Large intestine (tissue), 3 donors: Measurements from ENCODE around the gene NYNRIN. TPM values are rescaled to one million over a fixed set of nuclear protein-coding genes. Genes with fewer than 3 reads are reported as not detected.

Experiments used
- DNase-seq, 2 donors: peaks; one replicate each; pipeline versions ENCODE4 v3.0.0 to v3.0.0-alpha.2; 2013
- H3K27ac ChIP-seq: one replicate; pipeline ENCODE4 v1.5.1; 2013; ENCODE audit warnings: low read length
- H3K27me3 ChIP-seq: 2 replicates; pipeline ENCODE4 v1.6.1; 2013; ENCODE audit warnings: low read length; ENCODE audit not compliant: control insufficient read depth, insufficient read depth
- H3K36me3 ChIP-seq: 2 replicates; pipeline ENCODE4 v1.6.1; 2013; ENCODE audit warnings: low read length; ENCODE audit not compliant: control insufficient read depth, insufficient read depth
- H3K4me1 ChIP-seq: one replicate; pipeline ENCODE4 v1.6.1; 2013; ENCODE audit warnings: low read length; ENCODE audit not compliant: control insufficient read depth, insufficient read depth
- H3K4me3 ChIP-seq: one replicate; pipeline ENCODE4 v1.5.1; 2013; ENCODE audit warnings: low read length
- H3K9me3 ChIP-seq: one replicate; pipeline ENCODE4 v1.6.1; 2013; ENCODE audit warnings: mild to moderate bottlenecking, low read depth, low read length, moderate library complexity; ENCODE audit not compliant: control insufficient read depth
- WGBS: methylation state at CpG from one replicate; pipeline ENCODE4 v1.1.5; 2013; ENCODE audit warnings: low lambda C conversion rate; ENCODE audit not compliant: insufficient coverage; 5-methylcytosine and 5-hydroxymethylcytosine counted together
- polyA plus RNA-seq: library from polyadenylated mRNA; unstranded; fragments of 120-200 nt; gene quantifications from one replicate; pipeline ENCODE4 v1.2.1, GENCODE V29; 2013

NYNRIN gene
- polyA plus RNA-seq, 1 donor, result 54.4 TPM

DNA sequence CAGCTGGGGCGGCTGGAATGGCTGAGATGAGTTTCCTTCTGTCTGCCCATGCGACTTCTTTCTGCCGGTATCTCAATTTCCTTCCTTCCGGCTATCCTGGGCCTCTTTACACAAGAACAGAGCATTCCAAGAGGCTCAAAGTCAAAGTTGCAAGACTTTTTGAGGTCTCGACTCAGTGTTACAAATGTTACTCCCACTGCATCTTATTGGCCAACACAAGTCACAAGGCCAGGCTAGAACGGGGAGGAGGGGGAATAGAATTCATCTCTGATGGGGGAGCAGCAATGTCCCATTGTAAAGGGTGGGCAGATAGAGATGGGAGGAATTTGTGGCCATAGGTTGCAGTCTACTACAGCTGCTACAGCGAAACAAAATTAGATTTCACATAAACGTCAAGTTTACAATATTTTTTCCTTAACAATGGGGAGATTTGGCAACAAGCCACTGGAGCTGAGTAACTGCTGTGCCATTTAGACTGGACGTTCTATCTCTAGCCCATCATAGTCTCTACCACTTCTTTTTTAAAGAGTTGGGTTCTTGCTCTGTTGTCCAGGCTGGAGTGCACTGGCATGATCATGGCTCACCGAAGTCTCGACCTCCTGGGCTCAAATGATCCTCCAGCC is 9.5 kb upstream of the NYNRIN start:
- no peak overlapping the region for H3K4me3 ChIP-seq
- H3K4me1 ChIP-seq, result peaks cover 42% of the 10 kb centered on the region
- peak; percentile 69 to 84 for DNase-seq
- no CpG with 5 or more reads among the region's 11 CpGs for WGBS
- H3K27me3 ChIP-seq, result no peaks in the 10 kb centered on the region
- peak overlapping the region; percentile 84 for H3K27ac ChIP-seq
- peaks cover 3% of the 10 kb centered on the region for H3K9me3 ChIP-seq
- H3K36me3 ChIP-seq, result no peaks in the 10 kb centered on the region

DNA sequence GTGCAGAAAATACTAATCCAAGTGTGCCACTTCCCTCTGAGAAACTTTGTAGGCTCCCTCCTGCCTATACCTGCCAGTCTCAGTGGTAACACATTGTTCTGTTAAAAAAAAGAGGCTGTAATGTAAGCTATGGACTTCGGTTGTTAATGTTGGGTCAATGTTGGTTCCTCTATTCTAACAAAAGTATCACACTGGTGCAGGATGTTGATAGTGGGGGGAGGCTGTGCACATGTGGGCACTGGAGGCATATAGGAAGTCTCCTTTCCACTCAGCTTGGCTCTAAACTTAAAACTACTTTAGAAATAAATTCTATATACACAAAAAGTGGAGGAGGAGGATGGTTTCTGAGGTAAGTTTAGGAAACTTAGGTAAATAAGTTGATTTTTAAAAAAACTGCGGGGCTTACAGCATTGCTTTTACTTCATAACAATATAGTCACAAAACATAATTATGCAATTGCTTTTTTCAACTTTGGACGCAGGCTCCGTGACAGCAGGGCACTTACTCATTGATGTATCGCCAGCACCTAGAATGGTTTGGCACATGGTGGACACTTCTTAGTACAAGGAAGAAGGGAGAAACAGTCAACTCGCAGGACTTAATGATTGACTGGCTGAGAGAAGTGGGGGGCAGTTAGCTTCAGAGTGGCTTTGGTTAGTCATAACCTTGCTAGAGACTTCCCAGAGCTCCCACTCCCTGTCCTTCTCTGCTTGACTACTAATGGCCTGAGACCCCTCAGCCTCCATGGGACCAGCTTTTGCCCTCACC is 7.9 kb upstream of the NYNRIN start:
- Histone ChIP-seq H3K27ac (no peak overlapping the region), H3K4me3 (no peak overlapping the region), H3K27me3 (no peaks in the 10 kb centered on the region), H3K4me1 (peaks cover 42% of the 10 kb centered on the region), H3K36me3 (no peaks in the 10 kb centered on the region), H3K9me3 (peaks cover 3% of the 10 kb centered on the region)
- no peak for DNase-seq
- no CpG with 5 or more reads among the region's 6 CpGs for WGBS

DNA sequence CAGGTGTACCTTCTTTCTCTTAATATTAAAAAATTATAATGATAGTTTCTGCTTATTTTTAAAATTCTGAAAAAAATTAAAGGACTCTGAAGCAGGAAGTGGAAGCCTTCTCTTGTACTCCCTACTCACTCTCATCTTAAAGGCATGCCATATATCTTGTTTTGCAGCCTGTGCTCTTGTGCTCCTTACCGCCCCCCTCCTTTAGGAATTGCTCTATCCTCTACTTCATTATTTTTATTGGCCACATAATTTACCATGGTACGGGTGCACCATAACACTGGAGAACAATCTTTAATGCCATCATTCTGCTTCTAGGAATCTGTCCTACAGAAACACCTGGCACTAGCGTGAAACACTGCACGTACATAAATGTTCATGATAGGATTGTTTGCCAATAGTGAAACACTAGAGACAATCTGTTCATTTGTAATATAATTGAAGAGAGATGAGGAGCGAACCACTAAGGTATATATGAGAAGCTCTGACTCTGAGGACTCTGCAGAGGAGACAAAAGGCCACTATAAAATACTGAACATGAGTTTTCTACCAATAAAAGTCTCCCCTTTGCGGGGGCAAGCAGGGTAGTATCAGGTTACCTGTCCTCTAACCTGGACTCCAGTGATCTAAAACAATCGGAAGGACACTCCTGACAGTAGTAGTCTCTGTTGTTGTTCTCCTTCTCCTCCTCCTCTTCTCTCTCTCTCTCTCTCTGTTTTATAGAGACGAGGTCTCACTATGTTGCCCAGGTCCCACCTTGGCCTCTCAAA is 6.3 kb upstream of the NYNRIN start:
- Histone ChIP-seq H3K27ac (peak overlapping the region; percentile 51), H3K4me3 (no peak overlapping the region), H3K9me3 (peaks cover 3% of the 10 kb centered on the region), H3K4me1 (peaks cover 31% of the 10 kb centered on the region), H3K36me3 (no peaks in the 10 kb centered on the region), H3K27me3 (no peaks in the 10 kb centered on the region)
- 20% methylated on average over 3 of the region's 8 CpGs for WGBS
- peak in 1 of 2 donors; percentile 72 for DNase-seq

DNA sequence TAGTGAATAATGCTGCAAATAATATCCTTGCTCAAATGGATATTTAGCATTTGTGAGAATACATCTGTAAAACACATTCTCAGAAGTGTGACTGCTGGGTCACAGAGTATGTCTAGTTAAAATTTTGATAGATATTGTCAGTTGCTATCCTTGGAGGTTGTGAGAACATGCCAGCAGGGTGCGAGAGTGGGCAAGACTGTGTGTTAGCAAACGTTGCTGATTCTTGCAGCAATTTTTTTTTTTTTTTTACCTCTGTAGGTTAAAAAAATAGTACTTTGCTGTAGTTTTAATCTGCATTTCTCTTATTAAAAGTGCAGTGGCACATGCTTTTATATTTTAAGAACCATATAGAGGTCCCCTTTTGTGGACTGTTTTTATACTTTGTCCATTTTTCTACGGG is 4.5 kb upstream of the NYNRIN start:
- H3K36me3 ChIP-seq, result no peaks in the 10 kb centered on the region
- no peak overlapping the region for H3K27ac ChIP-seq
- 100% methylated on average over 1 of the region's 3 CpGs for WGBS
- peaks cover 27% of the 10 kb centered on the region for H3K4me1 ChIP-seq
- H3K4me3 ChIP-seq, result no peak overlapping the region
- peaks cover 3% of the 10 kb centered on the region for H3K9me3 ChIP-seq
- no peaks in the 10 kb centered on the region for H3K27me3 ChIP-seq
- no peak for DNase-seq

DNA sequence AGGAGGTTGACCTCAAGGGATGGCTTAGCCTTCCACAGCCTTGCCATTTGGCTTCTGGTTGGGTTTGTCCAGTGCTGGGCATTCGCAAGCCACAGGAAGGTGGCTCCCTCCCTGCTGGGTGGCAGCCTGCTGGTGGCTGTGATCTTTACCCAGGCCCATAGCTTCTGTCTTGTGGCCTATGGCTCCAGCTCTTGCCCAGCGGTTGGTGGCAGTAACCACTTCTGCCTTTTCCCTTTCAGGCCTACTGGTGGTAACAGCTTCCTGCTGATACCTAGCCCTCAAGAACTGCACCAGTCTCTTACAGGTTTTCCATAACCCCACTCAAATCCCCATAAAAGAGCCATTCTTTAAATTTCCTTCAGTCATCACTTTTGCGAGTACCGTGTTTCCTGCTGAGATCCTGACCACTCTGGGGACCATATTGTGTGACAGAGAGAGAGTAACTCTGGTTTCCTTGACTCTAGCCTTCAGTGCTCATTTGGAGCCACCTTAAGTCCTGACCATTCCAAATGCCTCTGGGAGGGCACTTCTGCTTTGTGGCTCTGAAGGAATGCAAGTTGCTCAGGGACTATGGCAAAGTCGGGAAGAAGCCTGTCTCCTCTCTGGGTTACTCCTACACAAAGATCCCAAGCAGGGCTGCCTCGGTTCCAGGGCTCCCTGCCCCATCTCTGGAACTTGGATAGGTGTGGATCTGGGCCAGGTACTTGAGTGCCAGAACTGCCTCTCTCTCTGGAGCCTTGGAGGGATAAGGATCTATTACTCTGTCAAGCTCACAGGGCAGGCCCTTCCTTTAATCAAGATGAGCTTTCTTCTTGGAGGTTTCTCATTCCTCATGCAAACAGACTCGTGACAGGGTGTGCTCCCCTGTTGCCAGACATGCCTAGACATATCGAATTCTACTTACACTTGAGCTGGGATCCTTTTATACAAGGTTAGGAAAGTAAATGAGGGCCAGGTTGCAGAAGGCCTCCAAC is 2.9 kb upstream of the NYNRIN start:
- Histone ChIP-seq H3K27me3 (no peaks in the 10 kb centered on the region), H3K4me1 (peaks cover 31% of the 10 kb centered on the region), H3K9me3 (peaks cover 3% of the 10 kb centered on the region), H3K36me3 (no peaks in the 10 kb centered on the region), H3K4me3 (no peak overlapping the region), H3K27ac (no peak overlapping the region)
- no peak for DNase-seq
- WGBS, result no CpG with 5 or more reads among the region's 8 CpGs

DNA sequence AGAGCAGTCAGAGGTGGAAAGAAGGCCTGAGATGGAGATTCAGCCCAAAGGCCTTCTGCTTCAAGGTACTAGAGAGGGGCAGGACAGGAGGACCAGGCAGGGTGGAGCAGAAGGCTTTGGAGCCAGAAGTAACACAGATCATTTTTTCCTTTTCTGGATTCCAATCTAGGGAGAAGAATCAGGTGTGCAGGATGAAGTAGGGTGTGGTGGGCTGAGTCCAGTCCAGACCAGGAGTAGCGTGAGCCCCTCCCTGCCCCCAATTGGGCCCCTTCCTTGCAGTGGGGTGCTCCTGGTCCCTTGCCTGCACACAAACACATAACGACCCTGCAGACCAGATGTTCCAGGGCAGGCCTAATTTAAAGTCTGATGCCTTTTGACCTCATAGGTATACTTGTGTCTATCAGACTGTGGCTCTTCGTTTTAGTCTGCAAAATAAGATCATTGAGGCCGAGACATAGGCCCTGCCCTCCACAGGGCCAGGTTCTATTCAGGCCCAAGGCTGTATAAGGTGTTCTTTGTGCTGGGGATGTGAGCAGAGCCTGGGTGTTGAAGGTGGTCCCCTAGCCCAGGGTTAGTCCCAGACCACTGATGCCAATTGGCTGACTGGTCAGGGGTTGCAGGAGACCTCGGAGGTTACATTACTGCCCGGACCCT is 1.0 kb upstream of the NYNRIN start:
- H3K4me1 ChIP-seq, result peaks cover 39% of the 10 kb centered on the region
- no peaks in the 10 kb centered on the region for H3K9me3 ChIP-seq
- peak in 1 of 2 donors; percentile 66 for DNase-seq
- no CpG with 5 or more reads among the region's 6 CpGs for WGBS
- peak overlapping the region; percentile 91 for H3K27ac ChIP-seq
- no peaks in the 10 kb centered on the region for H3K36me3 ChIP-seq
- no peak overlapping the region for H3K4me3 ChIP-seq
- H3K27me3 ChIP-seq, result no peaks in the 10 kb centered on the region

DNA sequence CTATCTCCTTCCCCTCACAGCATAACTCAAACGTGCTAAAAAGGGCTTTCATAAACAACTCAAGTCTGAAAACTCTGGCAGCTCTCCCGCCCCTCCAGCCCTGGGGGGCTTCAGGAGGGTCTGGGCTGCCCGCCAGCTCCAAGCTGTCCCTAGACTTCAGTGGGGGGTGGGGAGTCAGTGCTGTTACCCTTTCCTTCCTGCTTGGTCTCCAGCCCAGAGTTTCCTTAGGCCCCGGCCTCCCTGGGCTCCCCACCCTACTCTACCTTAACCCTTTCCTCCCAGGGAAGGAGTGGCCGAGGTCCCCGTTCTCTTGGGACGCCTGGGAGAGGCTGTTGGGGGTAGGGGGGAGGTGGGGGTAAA is 530 bp upstream of the NYNRIN start:
- peak; percentile 41 to 73 for DNase-seq
- Histone ChIP-seq H3K27ac (peak overlapping the region; percentile 91), H3K27me3 (no peaks in the 10 kb centered on the region), H3K36me3 (no peaks in the 10 kb centered on the region), H3K4me3 (peak overlapping the region; percentile 74), H3K9me3 (no peaks in the 10 kb centered on the region), H3K4me1 (peaks cover 40% of the 10 kb centered on the region)
- WGBS, result no CpG with 5 or more reads among the region's 7 CpGs

DNA sequence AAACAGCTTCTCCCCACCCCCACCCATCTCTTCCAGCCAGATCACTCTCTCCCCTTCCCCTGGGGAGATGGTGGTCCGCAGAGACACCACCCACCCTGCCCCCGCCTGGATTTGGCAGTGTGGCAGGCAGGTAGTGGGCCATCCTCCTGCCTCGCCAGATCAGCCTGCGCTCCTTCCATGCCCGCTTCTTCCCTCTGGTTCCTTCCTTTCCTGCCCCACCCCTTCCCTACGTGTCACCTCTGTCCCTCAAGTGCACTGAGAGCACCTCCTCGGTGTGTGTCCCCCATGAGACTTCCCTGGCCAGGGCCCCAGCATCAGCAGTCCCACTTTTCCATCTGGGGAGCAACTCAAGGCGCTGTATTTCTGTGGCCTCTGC is 632 bp downstream of the NYNRIN start:
- peaks cover 1% of the 10 kb centered on the region for H3K36me3 ChIP-seq
- WGBS, result 10% methylated on average over 2 of the region's 8 CpGs
- H3K4me3 ChIP-seq, result peak overlapping the region; percentile 74
- no peaks in the 10 kb centered on the region for H3K9me3 ChIP-seq
- peak overlapping the region; percentile 91 for H3K27ac ChIP-seq
- peaks cover 40% of the 10 kb centered on the region for H3K4me1 ChIP-seq
- no peaks in the 10 kb centered on the region for H3K27me3 ChIP-seq
- DNase-seq, result peak; percentile 40 to 82

DNA sequence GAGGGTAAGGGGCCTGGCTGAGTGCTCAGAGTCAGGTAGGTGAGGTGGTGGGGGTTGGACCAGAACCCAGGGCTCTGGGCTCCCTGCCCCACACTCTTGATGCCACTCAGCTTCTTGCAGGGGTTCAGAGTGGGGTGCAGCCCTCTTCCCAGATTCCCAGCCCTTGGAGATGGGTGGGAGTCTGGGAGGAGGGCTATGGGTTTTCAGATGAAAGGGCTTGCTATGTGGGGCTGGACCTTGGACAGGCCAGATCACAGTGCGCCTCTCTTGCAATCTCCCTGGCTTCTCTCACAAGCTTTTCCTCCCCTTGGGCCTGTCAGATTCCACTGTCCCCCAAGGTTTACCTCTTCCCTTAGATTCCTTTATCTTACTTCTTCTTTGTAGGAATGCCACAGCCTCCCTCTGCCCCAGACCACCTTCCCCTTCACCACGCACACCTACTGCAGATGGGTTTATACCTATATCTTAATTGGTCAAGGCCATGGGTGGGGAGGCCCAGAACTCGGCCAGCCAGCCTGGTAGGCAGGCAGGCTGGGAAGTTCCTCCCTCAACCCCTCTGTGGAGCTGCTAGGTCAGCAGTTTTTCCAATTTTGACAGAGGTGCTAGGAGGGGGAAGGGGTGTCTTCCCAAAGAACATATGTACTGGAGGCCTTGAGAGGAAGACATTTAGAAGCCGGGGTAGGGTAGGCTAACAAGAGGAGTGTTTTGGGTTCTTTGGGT is 1.4 kb downstream of the NYNRIN start:
- H3K36me3 ChIP-seq, result peaks cover 7% of the 10 kb centered on the region
- peaks cover 40% of the 10 kb centered on the region for H3K4me1 ChIP-seq
- H3K9me3 ChIP-seq, result no peaks in the 10 kb centered on the region
- peak overlapping the region; percentile 74 for H3K4me3 ChIP-seq
- peak overlapping the region; percentile 91 for H3K27ac ChIP-seq
- H3K27me3 ChIP-seq, result no peaks in the 10 kb centered on the region
- peak; percentile 62 to 79 for DNase-seq
- no CpG with 5 or more reads among the region's 4 CpGs for WGBS
